GM21423 (cell line): ENCODE results near the gene CRHR1.
"Not testable (repeated sequence)": the region's sequence is repeated elsewhere in the genome, so short reads cannot be mapped to it uniquely, and the experiment has no call there.

Experiments
- ATAC-seq: cut with Tn5 transposase; IDR thresholded peaks from one replicate; pipeline ENCODE4 v1.9.1; 2021; ENCODE audit warnings: mild to moderate bottlenecking, moderate library complexity; ENCODE audit not compliant: unreplicated experiment

Gene CRHR1

DNA sequence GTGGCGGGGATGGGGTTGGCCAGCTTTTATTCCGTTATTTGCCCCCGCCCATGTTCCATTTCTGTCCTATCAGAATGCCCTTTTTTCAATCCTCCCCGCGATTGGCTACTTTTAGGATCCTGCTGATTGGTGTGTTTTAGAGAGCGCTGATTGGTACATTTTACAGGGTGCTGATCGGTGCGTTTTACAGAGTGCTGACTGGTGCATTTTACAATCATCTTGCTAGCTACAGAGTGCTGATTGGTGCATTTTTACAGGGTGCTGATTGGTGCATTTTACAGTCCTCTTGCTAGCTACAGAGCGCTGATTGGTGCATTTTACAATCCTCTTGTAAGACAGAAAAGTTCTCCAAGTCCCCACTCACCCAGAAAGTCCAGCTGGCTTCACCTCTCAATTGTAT lies 78.0 kb downstream of the CRHR1 start:
- not testable (repeated sequence) for ATAC-seq

DNA sequence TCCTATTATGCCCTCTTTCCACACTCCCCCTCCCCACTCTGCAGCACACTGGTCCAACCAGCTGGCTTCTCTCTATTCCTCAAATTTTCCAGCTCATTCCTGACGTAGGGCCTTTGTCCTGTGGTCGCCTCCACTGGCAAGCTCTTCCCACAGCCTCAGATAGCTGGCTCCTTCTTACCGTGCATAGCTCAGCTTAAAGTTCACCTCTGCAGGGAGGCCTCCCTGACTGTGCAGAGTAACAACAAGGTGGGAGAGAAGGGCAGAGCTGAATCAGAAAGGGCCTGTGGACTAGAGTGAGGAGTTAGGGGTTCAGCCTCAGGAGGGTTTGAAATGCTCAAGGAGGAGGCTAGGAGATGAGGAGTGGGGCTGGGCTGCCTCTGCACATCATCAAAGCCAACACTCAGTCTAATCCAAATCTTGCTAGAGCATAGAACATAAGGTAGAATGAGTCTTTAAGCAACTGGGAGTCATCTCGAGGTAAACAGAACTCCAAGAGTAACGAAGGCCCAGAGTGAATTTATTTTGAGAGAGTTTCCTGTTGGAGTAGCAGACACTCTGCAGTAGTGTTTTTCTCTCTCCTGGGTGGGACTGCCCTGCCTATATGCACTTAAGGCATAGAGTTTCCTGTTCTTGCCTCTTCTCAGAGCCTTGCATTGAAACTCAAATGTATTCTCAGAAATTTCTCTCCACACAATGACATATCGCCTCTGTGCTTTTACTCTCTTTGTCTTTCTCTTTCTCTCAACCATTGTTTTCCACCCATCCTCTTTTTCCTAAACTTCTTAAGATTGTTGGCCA lies 79.9 kb downstream of the CRHR1 start:
- no peak for ATAC-seq

GRCh38 chr17:45867171-45867570 lies 83.1 kb downstream of the CRHR1 start:
- no peak for ATAC-seq

DNA sequence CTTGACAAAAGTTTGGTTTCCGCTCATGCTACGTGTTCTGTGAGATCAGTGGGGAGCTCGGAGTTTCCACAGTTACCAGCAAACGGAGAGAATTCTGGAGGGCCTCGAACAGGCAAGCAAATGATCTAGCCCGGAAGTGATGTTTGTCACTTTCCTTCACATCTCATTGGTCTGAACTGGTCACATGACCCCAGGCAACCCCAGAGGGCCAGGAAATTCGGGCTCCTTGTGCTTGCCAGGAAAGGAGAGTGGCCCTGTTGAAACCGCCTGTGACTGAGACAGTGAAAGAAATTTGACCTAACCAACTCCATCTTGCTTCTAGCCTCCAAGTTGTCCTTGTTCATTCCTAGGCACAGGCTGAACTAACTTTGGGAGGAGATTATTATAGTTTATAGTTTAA lies 83.6 kb downstream of the CRHR1 start:
- no peak for ATAC-seq

DNA sequence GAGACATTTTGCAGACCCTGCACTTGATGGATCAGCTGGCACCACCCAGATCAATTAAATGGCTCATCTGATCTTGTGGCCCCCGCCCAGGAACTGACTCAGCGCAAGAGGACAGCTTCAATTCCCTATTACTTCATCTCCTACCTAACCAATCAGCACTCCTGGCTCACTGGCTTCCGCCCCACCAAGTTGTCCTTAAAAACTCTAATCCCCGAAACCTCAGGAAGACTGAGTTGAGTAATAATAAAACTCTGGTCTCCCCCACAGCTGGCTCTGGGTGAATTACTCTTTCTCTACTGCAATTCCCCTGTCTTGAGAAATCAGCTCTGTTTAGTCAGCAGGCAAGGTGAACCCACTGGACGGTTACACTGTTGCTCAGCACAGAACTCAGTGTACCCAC lies 84.2 kb downstream of the CRHR1 start:
- ATAC-seq: no peak

GRCh38 chr17:45869676-45870341 lies 85.7 kb downstream of the CRHR1 start:
- no peak for ATAC-seq

DNA sequence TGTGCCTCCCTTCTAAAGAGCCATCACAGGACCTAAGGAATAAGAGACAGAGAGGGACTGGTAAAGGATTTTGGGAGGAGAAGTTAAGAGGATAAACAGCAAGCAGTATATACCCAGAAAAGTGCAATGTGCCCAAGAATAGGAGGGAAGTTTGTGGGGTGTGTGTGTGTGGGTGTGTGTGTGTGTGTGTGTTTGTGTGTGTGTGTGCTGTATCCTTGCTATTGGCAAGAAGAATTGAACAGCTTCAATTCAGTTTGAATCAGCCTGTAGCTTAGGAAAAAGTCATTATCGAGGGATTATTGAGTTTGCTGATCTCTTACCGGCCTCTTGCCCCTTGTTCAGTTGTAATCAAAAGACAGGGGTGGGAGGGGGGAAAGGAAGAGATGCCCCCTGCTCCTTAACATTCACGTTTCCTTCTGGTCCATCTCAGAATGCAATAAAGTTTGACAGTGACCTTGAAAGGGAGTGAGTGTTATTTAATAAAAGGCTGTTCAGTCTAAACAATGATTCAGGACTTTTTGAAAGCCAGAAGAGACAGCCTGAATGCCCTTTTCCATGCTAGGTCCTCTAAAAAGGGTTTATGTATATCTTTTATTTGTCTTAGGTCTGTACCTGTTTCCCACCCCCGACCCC lies 86.3 kb downstream of the CRHR1 start:
- ATAC-seq: no peak

GRCh38 chr17:45871718-45872117 lies 87.6 kb downstream of the CRHR1 start:
- no peak for ATAC-seq

DNA sequence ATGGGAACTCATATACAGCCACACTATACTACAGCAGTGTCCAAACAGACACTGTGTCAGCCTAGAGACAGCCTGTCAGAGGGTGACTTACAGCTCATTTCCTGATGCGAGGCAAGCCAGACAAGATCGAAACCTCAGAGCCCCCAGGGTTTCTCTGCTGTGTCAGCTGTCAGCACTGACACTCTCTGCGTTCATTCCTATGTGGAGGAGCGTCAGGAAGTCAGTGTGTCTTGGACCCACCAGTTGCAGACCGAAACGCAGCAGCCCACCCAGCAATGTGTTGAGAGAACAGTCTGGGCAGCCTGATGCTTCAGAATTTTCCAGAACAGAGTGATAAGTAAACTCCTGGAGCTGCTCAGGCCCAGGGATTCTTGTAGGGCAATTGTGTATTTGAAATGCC lies 89.6 kb downstream of the CRHR1 start:
- no peak for ATAC-seq

DNA sequence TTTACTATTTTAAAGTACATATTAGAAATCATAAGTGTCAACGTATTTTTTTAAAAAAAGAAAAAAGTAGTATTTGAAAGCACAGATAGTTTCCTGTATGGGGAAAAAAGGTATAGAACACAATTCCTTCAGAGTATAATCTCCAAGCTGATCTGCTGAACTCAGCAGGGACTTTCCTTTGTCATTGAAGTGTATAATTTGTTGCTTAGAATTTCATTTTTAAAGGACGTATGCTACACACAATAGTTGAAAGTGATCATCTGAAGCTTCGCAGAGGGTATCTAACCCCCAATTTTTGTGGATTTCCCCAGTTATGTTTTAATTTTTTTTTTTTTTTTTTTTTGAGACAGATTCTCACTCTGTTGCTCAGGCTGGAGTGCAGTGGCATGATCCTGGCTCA lies 90.0 kb downstream of the CRHR1 start:
- no peak for ATAC-seq

DNA sequence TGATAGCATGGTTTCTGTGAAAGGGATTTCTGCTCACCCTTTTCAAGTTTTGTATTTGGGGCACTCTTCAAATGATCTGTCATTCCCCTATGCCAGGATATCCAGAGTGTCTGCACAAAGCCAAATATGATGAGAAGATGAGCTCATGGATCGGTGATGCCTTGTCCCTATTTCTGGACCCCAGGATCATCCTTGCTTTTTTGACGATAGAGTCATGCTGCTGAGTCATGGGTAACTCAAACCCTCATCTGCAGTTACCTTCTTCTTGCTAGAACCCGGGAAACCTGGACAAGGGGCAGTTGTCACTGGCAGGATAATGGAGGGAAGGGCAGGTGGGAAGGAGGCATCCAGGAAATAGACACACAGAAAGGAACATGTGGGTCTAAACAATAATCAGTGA lies 92.4 kb downstream of the CRHR1 start:
- ATAC-seq: no peak

DNA sequence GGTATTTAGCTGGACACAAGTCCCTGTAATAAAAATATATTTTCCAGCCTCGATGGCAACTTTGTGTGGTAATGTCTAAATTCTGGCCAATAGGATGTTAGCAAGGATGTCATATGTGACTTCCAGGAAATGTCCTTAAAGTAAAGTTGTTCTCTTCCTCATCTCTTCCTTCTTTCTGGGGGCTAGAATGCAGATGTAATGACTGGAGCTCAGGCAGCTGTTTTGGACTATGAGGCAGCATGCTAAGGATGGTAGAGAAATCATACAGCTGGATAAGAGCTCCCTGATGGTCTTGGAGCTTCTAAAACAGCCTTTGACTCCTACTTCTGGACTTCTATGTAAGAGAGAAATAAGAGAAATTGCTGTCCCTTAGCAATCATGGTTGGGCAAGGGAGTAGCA lies 93.3 kb downstream of the CRHR1 start:
- no peak for ATAC-seq

GRCh38 chr17:45883063-45883462 lies 98.9 kb downstream of the CRHR1 start:
- no peak for ATAC-seq
